Lung microvascular endothelial cell (primary cell): Measurements from ENCODE around the gene ARHGDIA. TPM values are rescaled to one million over a fixed set of nuclear protein-coding genes. Genes with fewer than 3 reads are reported as not detected.

Experiments used
- DNase-seq, 2 donors: peaks; one replicate each; pipeline versions ENCODE4 v3.0.0 to v3.0.0-alpha.2; 2010; ENCODE audit warnings: low read depth in 2 of 2
- total RNA-seq: library from RNA; depleted of rRNA; stranded (reverse); fragments of >200 nt; gene quantifications from 2 replicates; pipeline ENCODE4 v1.2.1, GENCODE V29; 2014

Gene ARHGDIA
- total RNA-seq, 1 donor from 2014 or later = 92.9 TPM

DNA sequence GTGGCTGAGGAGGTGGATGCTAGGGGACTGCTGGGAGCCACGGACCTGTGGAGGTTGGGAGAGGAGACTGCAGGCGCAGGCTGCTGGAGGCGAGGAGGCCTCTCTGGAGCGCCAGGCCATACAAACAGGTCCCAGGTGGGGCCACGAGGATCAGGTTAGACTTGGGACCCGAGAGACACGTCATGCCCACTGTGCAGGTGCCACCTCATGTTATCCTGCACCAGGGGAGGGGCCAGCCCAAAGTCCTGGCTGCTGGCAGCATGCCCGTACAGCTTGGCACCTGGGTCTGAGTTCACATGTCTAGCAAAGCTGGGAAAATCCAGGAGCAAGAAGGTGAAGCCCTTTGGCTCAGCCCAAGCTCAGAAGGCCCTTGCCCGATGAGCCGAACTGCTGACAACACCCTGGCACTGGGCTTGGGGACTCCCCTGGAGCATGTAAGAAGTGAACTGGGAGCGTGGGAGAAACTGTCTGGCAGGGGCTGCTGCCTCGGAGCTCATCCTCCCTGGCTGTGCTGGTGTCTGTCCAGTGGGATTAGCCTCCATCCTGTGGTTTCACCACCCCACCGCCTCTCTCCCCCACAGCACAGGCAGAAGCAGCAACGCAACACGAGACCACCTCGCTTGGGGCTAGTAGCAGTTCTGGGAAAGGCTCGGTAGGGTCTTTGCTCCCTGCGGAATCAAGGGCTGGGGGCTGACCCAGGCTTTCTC lies 5.3 kb downstream of the ARHGDIA start:
- peak in 1 of 2 donors; percentile 41 for DNase-seq

DNA sequence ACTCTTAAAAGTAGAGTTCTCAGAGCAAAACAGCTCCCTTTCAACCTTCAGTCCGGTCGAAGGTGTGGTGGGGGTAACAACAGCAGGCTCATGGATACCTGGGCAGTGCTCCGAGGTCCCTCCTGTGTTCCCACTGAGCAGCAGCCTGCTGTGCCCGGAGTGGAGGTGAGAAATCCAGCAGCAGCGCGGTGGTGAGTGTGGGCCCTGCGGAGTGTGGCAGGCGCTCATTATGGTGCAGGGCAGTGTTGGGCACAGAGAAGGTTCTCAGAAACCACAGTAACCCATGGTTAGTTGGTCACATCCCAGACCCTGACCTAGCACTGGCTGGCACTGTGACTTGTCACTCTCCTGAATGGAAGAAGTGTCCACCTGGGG lies 5.8 kb downstream of the ARHGDIA start:
- DNase-seq = no peak

DNA sequence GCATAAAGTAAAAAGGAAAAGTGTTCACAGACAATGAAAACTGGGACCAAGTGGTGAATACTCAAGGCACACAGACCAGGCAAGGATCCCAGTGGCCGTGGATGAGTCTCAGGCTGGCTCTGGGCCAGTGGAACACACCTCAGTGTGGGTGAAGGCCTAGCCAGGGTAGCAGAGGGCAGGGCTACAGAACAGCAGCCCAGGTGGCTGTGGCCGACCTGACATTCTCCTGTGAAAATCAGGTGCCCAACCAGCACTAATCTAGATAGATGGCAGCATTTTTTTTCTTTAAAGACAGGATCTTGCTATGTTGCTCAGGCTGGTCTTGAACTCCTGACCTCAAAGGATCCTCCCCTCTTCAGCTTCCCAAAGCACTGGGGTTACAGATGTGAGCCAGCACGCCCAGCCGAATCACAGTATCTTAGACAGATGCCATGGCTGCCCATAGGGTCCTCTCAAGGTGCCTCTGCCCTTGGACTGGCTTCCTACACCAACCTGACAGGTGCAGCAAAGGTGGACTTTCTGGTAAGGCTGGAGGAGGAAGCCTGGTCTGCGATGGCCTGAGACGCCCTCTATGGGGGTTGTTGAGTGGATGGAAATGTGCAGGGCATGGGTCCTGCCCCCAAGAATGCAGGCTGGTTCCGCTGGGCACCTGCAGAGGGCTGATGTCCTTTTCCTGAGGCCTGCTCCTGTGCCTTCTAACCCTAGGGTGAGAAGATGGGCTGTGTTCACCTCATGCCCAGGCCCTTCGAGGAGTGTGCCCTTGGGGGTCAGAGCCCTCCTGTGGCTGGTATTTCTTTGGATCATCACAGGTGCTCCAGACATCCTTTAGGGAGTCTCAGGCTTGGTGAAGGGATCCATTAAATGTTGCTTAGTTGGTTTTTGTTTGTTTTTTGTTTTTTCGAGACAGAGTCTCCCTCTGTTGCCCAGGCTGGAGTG lies 7.0 kb downstream of the ARHGDIA start:
- no peak for DNase-seq

DNA sequence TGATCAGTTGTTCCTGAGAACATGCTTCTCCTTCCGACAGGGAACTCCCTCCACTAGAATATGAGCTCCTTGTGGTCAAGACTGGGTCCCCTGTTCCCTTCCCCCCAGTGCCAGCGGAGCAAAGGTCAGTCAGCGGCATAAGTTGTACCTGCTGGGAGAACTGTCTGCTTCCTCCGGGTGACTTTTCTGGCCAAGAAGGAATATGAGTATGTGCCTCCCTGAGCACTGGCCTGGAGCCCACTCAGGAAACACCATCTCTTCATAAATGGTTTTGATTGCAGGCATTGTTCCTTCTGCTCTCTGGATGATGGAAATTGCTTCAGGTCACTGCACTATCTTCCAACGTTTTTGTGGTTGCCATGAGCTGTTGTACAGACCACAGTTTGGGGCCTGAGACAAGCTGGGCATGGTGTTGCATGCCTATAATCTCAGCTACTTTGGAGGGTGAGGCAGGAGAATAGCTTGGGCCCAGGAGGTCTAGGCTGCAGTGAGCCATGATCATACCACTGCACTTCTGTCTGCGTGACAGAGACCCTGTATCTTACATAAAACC lies 7.9 kb downstream of the ARHGDIA start:
- DNase-seq = no peak

DNA sequence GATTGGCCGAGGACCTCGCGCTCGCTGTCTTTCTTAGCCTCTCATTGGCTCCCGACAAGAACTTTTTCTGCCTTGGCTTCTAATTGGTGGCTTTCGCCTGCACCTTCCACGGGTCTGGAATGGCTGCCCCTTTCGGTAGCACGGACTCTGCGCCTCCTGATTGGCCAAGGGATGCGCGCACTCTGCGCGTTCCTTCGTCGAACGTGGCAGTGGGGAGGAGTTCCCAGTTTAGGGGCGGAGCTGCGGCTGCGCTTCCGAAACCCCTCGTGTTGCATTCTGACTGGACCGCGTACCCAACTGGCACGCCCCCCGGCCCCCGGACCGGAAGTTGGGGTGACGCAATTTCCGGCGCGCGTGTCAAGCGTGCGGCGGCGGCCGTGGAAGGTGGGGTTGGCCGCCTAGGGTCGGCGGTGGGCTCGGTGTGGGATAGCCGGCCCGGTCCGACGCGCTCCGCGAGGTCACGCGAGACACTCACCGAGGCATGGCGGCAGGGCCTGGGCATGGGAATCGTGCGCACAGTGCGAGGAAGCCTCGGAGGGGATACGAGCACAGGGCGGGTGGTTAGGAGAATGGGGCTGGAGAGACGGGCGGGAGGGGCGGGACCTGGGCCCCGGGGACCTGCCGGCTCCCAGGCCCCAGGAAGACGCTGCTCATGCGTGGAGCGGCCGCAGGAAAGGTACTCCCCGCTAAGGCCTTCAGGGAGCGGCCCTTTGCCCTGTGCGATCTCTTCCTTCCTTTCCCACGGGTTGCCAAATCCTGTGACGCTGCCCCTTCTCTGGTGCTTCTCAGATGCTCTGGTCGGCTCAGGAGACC lies 10.2 kb downstream of the ARHGDIA start:
- DNase-seq = peak; percentile 100

- DNase-seq = peak; percentile 38 to 39
These were observed 11.0 kb downstream of the ARHGDIA start, which contains the start of gene P4HB for GRCh38 chr17:81859906-81860755. Gene P4HB (minus strand): TSS chr17:81860535. CDS start chr17:81860471, 64 bp downstream.

GRCh38 chr17:81858967-81859905 lies 11.9 kb downstream of the ARHGDIA start:
- DNase-seq = peak; percentile 21 to 38

DNA sequence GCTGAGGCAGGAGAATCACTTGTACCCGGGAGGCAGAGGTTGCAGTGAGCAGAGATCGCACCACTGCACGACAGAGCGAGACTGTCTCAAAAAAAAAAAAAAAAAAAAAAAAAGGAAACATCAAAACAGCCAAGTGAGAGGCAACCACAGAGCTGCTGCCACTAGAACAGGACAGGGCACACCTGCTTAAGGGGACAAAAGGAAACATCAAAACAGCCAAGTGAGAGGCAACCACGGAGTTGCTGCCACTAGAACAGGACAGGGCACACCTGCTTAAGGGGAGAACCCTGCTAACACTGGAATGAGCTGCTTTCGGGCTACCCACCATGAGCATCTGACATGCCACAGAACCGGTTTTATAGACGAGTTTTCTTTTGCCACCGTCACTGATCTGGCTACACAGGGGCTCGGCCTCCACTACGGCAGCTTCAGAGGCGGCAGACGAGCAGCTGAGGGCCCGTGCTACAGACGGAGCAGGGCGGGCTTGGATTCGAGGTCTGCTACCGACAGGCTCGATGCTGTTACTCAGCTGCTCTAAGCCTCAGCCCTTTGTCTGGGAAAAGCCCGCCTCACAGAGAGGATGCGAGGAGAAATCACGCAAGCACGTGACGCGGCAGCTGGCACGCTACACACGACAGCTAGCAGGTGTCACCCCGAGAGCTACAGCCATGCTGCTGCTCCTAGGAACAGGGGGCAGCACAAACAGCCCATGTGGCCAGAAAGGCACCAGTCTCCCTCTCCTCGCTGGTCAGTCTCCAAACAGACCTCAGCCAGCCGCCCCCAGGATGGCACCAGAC lies 12.8 kb downstream of the ARHGDIA start:
- DNase-seq = no peak

DNA sequence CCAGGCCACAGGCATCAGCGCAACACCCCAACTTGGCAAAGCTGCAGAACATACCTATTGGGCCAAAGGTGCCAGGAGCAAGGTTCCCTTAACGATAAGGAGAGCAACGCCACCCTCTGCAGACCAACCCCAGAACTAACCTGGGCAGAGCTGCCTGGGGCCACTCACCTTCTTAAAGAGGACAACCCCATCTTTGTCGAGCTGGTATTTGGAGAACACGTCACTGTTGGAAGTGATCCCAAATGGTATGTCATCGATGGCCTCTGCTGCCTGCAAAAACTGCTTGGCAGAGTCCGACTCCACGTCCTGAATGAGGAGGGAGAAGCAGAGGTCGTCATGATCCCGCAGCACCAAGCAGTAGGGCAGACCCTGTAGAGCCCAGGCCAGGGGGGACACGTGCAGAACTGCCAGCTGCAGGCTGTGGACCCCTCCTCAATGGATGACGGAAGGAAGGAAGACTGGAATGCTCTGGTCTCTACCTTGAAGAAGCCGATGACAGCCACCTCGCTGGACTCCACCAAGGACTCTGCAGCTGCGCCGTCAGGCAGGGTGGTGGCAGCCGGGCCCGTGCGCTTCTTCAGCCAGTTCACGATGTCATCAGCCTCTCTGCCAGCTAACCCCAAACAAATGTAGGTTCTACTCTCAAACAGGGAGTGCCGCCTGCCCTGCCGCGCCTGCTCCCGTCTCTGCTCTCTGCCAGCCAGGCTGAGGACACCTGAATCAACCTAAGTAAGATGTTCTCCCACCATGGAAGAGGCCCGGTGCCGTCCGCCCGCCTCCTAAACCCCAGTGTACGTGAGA lies 16.0 kb downstream of the ARHGDIA start:
- no peak for DNase-seq

GRCh38 chr17:81852237-81852636 lies 18.9 kb downstream of the ARHGDIA start:
- DNase-seq = no peak

GRCh38 chr17:81851423-81851822 lies 19.7 kb downstream of the ARHGDIA start:
- DNase-seq = no peak

DNA sequence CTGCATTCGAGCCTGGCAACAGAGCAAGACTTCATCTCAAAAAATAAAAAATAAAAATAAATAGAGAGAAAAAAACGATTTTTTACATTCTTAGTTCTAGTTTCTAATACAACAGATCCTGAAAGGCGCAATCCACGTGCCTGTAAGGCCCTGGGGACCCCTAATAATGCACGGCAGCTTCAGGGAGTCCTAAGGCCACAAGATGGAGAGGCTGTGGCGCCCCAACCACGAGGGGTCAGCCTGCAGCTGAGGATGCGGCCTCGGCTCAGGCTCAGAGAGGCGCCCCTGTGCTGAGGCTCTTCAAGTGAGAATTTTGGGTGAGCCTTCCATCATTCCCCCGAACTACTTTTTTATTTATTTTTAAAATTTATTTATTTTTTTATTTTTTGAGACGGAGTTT lies 21.7 kb downstream of the ARHGDIA start:
- no peak for DNase-seq

- no peak for DNase-seq
These were observed 24.1 kb downstream of the ARHGDIA start for GRCh38 chr17:81846743-81847689.

GRCh38 chr17:81845881-81846742 lies 25.0 kb downstream of the ARHGDIA start:
- DNase-seq = no peak

DNA sequence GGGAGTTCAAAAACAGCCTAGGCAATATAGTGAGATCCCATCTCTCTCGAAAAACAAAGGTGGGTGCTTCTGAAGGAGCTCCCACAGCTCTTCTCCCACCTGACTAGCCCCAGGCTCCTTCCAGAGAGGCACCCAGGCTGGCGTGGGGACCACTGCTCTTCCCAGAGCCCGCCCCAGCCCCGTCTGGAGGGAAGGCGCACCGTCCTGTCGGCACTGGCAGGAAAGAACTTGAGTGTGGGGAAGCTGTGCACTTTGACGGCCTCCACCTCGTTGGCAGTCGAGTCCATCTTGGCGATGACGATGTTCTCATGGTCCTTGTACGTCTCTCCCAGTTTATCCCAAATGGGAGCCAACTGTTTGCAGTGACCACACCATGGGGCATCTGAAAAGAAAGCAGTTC lies 25.8 kb downstream of the ARHGDIA start:
- no peak for DNase-seq

GRCh38 chr17:81844887-81845286 lies 26.2 kb downstream of the ARHGDIA start:
- DNase-seq = no peak
